D341Med (cell line): Measurements from ENCODE around the gene SLC6A3.

Experiments
- DNase-seq: peaks from one replicate; pipeline ENCODE4 v3.0.0; 2012; ENCODE audit warnings: low spot score

The SLC6A3 gene

DNA sequence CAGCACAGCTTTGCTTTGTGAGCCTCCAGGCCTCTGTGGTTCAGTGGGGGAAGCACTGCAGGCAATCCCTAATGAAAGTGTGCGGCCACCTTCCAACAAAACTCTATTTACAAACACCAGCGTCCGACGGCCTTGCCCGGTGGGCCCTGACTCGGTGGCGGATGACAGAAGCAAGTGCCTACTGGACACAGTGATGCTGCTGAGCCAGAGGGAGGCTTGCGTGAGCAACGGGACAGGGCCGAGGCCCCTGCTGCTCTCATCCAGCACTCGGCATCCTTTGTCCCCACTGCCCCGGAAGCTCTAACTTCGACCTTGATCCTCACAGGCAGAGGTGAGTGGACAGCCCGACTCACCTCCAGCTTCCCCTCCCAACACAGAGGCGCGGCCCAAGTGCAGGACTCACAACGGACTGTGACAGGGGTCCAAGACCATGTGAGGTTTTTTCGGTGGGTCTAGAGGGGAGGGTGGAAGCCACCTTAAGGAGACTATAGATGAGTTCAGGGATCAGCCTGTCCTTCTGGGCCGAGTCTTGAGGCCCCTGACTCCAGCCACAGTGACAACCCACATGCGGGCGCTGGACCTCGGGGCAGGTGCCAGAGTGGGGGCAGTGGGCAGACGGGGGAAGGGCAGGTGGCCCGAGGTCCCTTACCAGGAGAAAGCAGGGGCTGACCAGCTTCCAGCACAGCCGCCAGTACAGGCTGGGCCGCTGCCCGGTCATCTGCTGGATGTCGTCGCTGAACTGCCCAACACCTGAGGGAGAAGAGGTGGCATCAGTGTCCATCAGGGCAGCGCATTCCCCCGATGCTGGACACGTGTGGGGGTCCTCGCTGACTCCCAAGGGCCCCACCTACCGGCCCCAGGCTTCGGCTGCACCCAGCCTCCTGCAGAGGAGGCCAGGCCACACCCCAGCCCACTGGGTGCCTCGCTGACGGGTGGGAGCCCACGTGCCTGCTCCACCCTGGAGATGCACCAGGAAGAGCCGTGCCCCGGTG, 39.4 kb downstream of the SLC6A3 start:
- no peak for DNase-seq

DNA sequence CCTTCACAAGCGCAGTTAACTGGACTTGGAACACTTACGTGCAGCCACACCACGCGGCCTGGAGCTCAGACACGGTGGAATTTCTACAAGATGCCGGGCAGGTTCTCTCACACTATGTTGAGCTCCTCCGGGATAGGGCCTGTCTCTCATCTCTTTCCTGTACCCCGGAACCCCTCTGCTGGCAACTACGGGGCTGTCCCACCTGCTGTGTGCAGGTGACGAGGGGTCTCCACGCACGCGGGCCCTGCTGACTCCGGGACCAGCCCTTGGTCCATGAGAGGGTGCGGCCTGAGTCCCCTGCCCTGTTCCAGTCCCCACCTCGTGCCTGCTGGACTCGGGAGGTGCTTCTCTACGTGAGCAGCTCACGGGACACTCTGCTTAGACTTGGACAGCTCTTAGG, 40.1 kb downstream of the SLC6A3 start:
- DNase-seq = no peak

DNA sequence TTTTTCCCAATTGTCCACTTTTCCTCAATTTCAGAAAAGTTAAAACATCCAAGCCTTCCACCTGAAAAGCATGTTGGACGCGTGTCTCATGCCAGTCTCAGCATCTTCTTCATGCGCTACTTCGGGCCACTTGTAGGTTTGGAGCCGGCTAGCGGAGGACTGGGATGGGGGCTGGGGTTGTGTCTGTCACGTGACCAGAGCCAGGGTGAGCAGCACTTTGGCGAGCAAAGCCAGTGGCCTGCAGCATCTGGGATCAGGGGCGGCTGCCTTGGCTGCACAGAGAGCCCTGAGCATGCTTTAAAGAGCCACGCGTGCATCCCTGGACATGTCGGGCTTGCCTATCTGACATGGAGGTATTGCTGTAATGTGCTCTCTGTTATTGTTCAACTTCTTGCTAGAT, 41.2 kb downstream of the SLC6A3 start:
- no peak for DNase-seq

DNA sequence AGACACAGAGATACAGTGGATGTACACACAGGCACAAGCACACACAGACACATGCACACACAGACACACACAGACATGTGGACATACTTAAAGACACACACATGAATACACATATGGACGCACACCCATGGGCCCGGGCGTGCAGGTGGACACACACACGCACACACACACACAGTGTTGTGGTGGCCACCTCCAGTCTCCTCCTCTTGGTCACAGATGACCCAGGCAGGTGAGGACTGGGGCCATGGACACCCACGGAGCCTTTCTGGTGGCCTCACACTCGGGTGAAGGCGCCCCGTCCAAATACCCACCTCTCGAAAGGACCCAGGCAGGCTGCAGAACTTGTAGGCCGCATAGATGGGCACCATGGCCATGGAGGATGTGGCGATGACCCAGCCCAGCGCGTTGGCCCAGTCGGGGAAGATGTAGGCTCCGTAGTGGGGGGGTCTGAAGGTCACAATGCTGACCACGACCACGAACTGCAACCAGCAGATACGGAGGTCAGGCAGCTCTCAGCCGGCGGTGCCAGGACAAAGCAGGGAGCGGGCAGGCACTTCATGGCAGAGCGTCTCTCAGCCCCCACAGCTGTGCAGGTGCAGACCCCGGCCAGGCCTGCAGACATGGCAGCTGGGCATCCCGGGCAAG, 42.5 kb downstream of the SLC6A3 start:
- DNase-seq = no peak

DNA sequence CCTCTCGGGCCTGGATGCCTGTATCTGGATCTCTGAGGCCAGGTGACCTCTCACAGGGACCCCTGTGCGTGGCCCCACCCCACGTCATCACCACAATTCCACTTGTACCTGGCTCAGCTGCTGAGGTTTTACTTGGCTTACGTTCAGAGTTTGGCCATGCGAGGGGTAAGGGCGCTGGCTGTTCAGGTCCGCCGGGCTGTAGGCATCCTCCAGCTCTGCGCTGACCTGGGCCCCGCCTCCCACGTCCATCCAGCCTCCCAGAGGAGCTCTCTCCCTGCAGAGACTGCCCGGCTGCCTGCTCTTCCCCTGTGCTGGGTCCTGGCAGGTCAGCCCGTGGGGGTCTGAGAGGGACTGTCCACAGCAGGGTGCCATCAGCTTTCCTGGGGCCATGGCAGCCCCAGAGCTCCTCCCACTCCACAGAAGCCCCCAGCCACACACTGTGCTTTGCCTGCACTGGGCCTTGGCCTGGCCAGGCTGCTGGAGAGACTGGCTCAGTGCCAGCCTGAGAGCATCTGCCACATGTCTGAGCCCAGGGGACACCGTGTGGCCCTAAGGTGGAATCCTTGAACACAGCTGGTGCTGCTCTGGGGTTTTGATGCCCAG, 43.6 kb downstream of the SLC6A3 start:
- no peak for DNase-seq

DNA sequence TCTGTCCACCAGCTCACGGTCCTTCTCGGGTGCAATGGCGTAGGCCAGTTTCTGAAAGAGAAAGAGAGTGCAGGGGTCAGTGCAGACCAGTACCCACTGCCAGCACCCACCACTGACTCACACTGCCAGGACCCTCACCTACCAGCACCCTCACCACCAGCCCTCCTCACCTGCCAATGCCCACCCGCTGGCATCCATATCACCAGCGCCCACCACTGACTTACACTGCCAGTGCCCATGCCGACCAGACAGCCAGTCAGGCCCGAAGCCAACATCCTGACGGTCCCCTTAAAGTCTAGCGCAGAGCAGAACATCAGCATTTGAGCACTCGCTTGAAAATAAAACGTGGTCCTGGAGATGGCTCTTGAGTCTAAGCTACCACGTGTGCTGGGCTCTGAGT, 44.3 kb downstream of the SLC6A3 start:
- DNase-seq = no peak

DNA sequence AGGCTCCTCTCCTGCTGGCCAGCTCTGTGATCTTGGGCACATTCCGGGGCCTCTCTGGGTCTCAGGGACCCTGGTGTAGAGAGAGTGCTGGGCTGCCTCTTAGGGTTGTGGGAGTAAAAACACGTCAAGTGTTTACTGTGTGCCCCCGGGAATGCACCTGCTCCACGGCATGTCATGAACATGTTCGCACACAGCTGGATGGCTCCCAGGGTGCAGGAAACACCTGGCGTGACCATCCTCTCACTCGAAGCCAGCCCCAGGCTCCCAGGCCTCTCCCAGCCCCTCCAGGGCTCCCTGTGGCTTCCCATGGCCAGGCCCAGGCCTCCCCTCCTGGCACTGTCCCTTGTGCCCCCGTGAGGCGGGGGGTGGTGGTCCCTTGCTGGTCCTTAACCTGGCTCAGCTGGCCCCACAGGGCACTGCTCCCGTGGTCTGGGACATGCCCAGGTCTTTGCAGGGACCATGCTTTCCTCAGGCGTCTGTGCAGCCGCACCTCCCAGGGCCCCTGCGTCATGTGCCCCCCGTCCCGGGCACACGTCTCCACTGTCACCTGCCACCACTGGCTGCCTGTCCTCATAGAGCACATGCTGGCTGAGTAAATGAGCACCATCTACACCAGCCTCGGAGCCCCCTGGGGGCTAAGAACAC, 44.9 kb downstream of the SLC6A3 start:
- DNase-seq = no peak

DNA sequence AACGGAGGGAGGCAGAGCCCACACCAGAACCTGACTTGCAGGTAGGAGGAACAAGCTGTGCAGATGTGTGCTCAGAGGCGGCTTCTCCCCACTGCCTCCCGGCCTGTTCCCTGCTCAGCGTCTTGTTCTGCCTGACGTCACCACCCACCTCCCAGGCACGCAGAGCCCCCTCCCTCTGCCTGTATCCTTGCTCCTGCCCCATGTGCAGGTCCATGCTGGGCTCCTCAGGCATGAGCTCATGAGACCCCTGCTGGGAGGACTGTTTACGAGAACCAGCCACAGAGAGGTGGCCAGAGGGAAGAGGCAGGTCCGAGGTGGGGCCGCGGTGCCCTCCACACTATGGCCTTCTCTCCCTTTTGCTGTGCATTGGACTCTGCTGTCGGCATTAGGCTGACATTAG, 45.5 kb downstream of the SLC6A3 start:
- no peak for DNase-seq

DNA sequence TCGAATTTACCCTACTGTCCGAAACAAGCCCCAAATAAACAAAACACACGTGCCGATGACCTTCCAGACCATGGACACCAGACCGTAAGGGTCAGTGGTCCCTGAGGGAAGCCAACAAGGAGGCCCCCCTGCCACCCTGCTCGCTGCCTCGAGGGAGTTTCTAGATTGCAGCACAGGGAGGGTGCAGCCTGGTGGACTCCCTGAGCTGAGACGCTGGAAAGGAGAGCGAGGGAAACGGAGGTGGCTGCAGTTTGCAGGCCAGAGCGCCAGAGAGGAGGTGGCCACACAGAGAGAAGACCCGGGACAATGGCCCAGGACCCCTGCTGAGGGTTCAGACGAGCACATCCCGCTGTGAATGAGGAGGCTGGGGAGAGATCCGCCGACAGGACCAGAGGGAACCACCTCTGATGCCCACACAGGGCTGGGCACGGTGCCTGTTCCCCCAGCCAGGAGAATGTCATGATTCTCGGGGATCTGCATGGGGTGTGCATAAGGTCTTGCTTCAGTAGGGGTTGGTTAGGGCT, 48.9 kb downstream of the SLC6A3 start:
- no peak for DNase-seq

DNA sequence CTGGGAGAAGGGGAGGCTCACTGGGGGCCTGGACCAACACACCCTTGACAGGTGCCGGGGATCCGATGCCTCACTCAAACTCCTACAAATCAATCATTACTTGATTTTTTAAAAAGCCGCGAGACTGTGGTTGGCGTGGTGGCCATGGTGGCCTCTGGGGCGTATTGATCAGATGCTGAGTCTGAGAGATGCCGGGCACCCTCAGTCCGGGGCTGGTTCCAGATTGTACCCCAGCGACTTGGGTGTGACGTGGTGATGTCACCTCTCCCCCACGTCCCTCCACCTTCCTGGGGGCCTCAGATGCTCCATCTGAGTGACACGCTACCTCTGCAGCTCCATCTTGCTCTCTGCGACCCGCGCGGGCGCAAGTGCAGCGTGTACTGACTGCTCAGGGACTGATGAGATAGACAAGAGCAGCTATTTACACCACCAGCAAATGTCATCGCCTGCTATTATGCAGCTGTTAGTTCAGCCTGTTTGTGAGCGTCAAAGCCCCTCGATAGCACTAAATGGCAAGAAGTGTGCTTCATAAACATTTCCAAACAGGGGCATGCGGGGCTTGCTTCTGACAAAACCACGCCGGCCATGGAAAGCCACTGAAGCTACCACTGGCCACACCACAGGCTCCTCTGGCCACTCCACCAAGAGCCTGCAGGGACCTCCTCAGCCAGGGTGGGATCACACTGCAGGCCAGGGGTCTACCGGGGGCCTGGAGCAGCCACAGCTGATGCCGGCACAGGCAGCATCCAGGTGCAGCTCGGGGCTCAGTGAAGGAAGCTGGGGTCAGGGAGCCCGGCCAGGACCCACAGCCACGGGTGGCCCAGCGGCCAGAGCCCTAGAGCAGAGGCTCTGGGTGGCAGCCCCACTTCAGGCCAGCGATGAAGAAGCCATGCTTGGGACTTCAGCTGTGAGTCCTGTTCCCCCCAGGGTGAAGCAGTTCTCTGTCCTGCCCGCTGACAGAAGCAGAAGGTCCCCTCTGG, 50.1 kb downstream of the SLC6A3 start:
- DNase-seq = no peak

DNA sequence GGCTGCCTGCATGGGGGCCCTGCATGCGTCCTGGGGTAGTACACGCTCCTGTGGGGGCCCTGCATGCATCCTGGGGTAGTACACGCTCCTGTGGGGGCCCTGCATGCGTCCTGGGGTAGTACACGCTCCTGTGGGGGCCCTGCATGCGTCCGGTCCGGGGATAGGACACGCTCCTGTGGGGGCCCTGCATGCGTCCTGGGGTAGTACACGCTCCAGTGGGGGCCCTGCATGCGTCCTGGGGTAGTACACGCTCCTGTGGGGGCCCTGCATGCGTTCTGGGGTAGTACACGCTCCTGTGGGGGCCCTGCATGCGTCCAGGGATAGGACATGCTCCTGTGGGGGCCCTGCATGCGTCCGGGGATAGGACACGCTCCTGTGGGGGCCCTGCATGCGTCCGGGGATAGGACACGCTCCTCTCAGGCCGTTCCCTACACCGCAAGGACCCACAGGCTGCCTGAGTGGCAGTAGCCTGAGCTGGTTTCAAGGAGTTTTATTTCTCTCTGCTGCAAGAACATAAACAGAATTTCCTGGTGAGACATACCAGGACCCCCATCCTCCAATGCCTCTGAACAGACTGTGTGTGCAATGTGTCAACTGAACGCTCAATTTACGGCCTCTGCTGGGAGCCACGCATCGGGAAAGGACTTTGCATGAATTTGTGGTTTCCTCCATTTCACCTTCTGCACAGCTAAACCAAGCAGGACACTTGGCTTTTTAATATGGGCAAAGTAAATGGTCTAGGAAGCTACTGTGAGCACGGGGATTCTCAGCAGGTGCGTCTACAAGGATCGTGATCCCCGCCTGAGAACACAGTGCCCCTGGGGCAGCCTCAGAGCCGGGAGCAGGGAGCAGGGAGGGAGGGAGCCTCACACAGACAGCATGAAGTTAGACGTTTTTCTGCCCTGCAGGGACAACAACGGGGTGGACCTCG, 51.4 kb downstream of the SLC6A3 start:
- no peak for DNase-seq

DNA sequence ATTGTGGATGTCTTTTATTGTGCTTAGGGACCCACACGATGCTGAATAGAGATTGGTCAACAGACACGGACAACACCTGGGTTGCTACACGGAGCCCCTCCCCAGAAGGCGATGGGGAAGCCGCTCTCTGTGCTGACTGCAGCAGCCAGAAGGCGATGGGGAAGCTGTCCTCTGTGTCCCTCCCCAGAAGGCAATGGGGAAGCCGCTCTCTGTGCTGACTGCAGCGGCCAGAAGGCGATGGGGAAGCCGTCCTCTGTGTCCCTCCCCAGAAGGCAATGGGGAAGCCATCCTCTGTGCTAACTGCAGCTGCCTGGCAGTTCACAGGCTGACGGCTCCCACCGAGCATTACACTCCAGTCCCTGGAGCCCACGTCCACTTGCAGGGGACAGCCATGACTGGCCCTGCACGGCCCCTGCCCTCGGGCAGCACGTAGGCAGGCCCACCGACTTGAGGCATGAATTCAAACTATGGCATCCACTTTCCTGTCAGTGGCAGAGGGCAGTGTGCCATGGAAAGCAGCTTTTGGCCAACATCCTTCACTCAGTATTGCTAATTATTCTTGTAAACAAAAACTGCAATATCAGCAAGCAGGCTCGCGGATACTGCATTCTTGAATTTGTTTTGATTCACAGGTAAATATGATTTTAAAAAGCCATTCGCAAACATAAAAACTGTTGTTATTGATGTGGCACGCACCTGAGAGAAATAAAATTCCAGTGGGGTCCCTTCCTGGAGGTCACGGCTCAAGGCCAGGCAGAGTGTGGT, 52.3 kb downstream of the SLC6A3 start:
- DNase-seq = no peak

DNA sequence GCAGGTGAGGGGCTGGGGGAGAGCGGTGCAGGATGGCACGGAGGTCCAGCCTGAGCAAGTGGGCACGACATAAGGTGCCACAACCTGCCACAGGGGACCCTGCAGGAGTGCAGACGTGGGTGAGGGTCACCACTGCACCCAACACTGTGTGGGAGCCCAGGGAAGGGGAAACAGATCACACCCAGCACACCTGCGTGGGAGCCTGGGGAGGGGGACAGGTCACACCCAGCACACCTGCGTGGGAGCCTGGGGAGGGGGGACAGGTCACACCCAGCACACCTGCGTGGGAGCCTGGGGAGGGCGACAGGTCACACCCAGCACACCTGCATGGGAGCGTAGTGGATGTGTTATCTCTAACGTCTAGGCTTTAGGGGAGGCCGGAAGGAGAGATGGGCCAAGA, 53.0 kb downstream of the SLC6A3 start:
- DNase-seq = no peak

DNA sequence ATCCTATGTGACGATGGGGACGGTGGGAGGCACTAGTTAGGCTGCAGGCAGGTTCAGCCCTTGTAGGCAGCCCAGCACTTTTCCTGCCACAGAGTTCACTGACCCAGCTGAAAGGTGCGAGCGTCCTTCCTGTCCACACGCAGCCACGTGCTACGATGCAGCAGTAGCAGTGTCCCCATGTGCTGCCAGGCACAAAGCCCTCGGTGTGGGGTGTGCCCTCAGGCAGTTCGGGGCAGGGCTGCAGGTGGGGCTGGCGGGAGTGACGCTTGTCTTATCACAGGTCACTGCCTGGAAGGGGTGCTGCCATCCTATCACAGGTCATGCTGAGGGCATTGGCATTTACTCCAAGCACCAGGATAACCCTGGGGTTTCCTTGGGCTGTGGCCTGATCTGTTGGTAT, 53.5 kb downstream of the SLC6A3 start:
- no peak for DNase-seq

DNA sequence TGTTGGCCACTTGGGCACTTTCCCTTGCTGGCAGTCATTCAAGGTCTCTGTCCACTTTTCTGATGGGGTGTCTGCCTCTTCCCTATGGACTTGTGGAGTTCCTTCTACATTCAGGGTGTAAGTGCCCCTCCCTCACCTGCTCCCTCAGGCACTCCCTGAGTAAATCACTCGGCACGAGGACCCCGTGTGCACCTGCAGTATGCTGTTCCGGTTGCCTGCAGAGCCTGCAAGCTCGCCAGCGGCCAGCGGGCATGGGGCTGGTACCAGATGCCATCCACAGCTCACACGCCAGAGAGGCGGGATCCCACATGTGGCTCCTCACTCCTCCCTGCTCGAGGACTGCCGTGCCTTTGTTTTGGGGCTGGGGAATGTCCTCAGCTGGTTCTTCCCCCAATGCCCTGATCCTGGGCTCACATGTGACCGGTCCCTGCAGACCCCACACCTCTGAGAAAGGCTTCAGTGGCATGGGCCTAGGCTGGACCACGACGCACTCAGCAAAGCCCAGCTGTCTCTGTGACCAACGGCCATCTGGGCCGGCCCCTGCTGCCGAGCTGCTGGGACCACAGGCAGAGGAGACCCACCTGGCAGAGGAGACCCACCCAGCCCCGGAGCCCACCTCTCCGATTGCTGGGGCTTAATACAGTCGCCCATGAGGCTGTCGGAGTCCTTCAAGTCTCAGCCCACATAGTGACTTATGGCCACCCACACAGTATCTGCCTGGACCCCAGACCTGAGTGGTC, 54.2 kb downstream of the SLC6A3 start:
- DNase-seq = no peak

DNA sequence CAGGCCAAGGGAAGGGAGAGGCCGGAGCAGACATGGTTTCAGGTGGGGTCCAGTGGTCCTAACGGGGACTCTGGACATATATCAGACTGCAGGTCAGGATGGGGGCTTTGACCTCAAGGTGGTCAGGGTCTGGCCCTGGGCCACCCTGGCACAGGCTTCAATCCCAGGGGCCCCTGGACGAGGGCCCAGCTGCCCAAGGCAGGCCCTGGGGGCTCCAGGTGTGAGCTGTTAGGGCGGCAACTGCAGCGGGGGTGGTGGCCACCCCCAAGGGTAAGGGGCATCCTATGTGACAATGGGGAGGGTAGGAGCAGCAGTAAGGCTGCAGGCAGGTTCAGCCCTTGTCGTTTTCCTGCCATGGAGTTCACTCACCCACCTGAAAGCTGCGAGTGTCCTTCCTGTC, 54.9 kb downstream of the SLC6A3 start:
- no peak for DNase-seq

DNA sequence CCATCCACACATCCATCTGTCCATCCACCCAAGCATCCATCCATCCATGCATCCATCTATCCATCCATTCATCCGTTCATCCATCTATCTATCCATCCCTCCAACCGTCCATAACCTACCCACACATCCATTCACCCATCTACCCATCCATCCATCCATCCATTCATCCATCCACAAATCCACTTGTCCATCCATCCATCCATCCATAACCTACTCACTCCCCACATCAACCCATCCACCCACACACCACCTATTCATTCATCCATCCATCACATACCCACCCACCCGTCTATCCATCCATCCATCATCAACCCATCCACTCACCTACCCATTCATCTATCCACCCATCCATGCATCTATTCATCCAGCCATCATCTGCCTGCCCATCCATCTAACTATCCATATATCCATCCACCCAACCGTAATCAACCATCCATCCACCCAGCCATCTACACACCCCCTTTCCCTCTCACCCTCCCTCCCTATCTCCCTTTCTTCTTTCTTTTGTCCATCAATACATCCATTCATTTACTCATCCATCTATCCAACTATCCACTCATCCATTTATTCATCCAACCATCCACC, 56.8 kb downstream of the SLC6A3 start:
- no peak for DNase-seq

DNA sequence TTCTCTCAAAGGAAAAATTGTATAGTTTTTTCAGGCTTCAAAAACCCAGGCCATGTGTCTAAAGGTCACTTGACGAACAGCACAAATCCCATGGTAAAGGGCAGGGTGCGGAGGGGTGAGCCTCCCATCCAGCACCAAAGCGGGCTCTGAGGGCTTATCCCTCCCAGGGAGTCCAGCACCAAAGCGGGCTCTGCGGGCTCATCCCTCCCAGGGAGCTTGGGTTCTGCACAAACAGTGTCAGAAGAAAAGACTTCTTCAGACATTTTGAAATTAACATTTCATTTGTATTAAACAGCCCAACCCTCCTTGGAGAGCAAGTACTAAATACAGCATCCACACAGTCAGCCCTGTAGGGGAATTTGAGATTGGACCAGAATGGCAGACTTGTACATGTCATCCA, 57.4 kb downstream of the SLC6A3 start:
- no peak for DNase-seq
